OCI-LY3 (cell line): ENCODE data around the gene RGS14.

Experiments used
- EZH2phosphoT487 ChIP-seq: fragments of 200-600 bp; shearing (Covaris generic); IDR thresholded peaks from 2 replicates; pipeline ENCODE4 v1.6.1; 2018; ENCODE audit warnings: antibody characterized with exemption, mixed run types, low read depth
- TF ChIP-seq, protein P1 (sequence below): fragments of 200-600, 300-600 bp; sonication (generic); IDR thresholded peaks from 2 replicates; pipeline ENCODE4 v1.5.1; 2014; ENCODE audit warnings: antibody characterized with exemption, low read length, low read depth

DNA sequence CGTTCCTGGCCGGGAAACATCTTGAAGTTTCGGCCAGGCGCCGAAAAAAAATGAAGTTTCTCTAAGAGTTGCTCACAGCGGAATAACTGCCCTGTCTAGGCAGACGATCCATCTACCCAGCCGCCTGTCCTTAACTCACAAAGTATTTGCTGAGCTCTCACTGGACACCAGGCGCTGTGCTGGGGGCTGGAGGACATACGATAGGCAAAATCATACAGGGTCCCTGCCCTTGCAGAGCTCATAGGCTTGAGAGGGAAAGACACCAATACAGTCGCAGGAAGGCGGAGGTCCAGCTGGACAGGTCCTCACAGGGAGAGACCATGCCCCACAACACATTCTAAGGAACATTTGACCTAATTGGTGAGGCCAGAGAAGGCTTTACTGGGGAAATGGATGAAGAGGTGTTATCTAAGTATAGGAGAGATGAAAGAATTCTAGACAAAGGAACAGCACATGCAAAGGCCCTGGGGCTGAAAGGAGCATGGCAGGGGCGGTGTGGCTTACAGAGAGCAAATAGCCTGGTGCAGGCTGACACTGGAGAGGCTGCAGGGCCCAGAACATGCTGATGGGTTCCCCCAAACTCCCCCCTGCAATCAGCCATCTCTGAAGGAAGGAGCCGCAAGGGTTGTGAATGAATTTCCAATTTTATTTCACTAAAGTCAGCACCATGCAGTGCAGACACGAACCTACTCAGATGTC, 44.0 kb upstream of the RGS14 start:
- no peak for TF ChIP-seq EZH2phosphoT487
- TF ChIP-seq, protein P1, sequence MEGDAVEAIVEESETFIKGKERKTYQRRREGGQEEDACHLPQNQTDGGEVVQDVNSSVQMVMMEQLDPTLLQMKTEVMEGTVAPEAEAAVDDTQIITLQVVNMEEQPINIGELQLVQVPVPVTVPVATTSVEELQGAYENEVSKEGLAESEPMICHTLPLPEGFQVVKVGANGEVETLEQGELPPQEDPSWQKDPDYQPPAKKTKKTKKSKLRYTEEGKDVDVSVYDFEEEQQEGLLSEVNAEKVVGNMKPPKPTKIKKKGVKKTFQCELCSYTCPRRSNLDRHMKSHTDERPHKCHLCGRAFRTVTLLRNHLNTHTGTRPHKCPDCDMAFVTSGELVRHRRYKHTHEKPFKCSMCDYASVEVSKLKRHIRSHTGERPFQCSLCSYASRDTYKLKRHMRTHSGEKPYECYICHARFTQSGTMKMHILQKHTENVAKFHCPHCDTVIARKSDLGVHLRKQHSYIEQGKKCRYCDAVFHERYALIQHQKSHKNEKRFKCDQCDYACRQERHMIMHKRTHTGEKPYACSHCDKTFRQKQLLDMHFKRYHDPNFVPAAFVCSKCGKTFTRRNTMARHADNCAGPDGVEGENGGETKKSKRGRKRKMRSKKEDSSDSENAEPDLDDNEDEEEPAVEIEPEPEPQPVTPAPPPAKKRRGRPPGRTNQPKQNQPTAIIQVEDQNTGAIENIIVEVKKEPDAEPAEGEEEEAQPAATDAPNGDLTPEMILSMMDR: no peak
